Liver (tissue), 9 donors: Measurements from ENCODE around the gene EXOC7. TPM values are rescaled to one million over a fixed set of nuclear protein-coding genes. Genes with fewer than 3 reads are reported as not detected.

ENCODE experiments used
- DNase-seq: peaks from one replicate; pipeline ENCODE4 v3.0.0-alpha.2; 2017; ENCODE audit warnings: low spot score
- H3K27ac ChIP-seq, 2 donors: one replicate each; pipeline ENCODE4 v1.7.0; 2013; ENCODE audit warnings: inconsistent platforms in 2 of 2, low read length in 2 of 2, control low read depth in 1 of 2, low read depth in 1 of 2, mild to moderate bottlenecking in 1 of 2
- H3K27me3 ChIP-seq, 4 donors: one replicate each; pipeline versions ENCODE4 v1.6.1 to v1.7.0; 2013; ENCODE audit warnings: low read length in 3 of 4, inconsistent platforms in 1 of 4, mild to moderate bottlenecking in 1 of 4, moderate library complexity in 1 of 4; ENCODE audit not compliant: control insufficient read depth in 4 of 4, insufficient read depth in 4 of 4
- H3K36me3 ChIP-seq, 4 donors: one replicate each; pipeline versions ENCODE4 v1.6.1 to v1.7.0; 2013; ENCODE audit warnings: low read length in 3 of 4, mild to moderate bottlenecking in 3 of 4, low read depth in 1 of 4, moderate library complexity in 1 of 4; ENCODE audit not compliant: control insufficient read depth in 4 of 4, insufficient read depth in 3 of 4
- H3K4me1 ChIP-seq, 4 donors: one replicate each; pipeline versions ENCODE4 v1.6.1 to v1.7.0; 2013; ENCODE audit warnings: low read length in 3 of 4, mild to moderate bottlenecking in 3 of 4, moderate library complexity in 1 of 4; ENCODE audit not compliant: control insufficient read depth in 4 of 4, insufficient read depth in 4 of 4
- H3K4me3 ChIP-seq, 3 donors: one replicate each; pipeline versions ENCODE4 v1.6.1 to v1.7.0; 2013; ENCODE audit warnings: low read length in 3 of 3, control low read depth in 1 of 3, low read depth in 1 of 3, mild to moderate bottlenecking in 1 of 3
- H3K9ac ChIP-seq, 2 donors: one replicate each; pipeline ENCODE4 v1.7.0; 2013; ENCODE audit warnings: low read length in 2 of 2, mild to moderate bottlenecking in 2 of 2, moderate library complexity in 2 of 2, control low read depth in 1 of 2, low read depth in 1 of 2
- H3K9me3 ChIP-seq, 4 donors: one replicate each; pipeline versions ENCODE4 v1.6.1 to v1.7.0; 2013; ENCODE audit warnings: low read length in 3 of 4; ENCODE audit not compliant: control insufficient read depth in 4 of 4
- ATF3 ChIP-seq: IDR thresholded peaks from 2 replicates; pipeline ENCODE4 v1.6.1; 2016; ENCODE audit warnings: antibody characterized with exemption
- CTCF ChIP-seq: fragments of 150-350 bp; IDR thresholded peaks from 2 replicates; pipeline ENCODE4 v1.5.1; 2017; ENCODE audit warnings: improper control_type of control experiment, low read depth, low read length; ENCODE audit not compliant: missing input control
- EGR1 ChIP-seq, 2 donors: IDR thresholded peaks; 2 replicates each; pipeline ENCODE4 v1.6.1; 2016 to 2018; ENCODE audit warnings: antibody characterized with exemption in 2 of 2, low read depth in 2 of 2
- FOXA1 ChIP-seq: IDR thresholded peaks from 2 replicates; pipeline ENCODE4 v1.6.1; 2016; ENCODE audit warnings: antibody characterized with exemption
- FOXA2 ChIP-seq: IDR thresholded peaks from 2 replicates; pipeline ENCODE4 v1.6.1; 2016; ENCODE audit warnings: antibody characterized with exemption
- GABPA ChIP-seq, 2 donors: IDR thresholded peaks in 1 of 2; conservative IDR thresholded peaks in 1 of 2; 2 replicates each; pipeline ENCODE4 v1.6.1; 2016; ENCODE audit warnings: antibody characterized with exemption in 2 of 2, mild to moderate bottlenecking in 1 of 2, moderate library complexity in 1 of 2
- HNF4A ChIP-seq, 2 donors: conservative IDR thresholded peaks; 2 replicates each; pipeline ENCODE4 v1.6.1; 2016; ENCODE audit warnings: antibody characterized with exemption in 2 of 2, mild to moderate bottlenecking in 2 of 2
- HNF4G ChIP-seq: IDR thresholded peaks from 2 replicates; pipeline ENCODE4 v1.6.1; 2016; ENCODE audit warnings: antibody characterized with exemption
- JUND ChIP-seq, 2 donors: IDR thresholded peaks; 2 replicates each; pipeline ENCODE4 v1.6.1; 2016; ENCODE audit warnings: antibody characterized with exemption in 2 of 2
- MAX ChIP-seq: IDR thresholded peaks from 2 replicates; pipeline ENCODE4 v1.6.1; 2016; ENCODE audit warnings: antibody characterized with exemption
- NR2F2 ChIP-seq: IDR thresholded peaks from 2 replicates; pipeline ENCODE4 v1.6.1; 2016; ENCODE audit warnings: antibody characterized with exemption
- RAD21 ChIP-seq, 2 donors: IDR thresholded peaks; 2 replicates each; pipeline ENCODE4 v1.6.1; 2016; ENCODE audit warnings: antibody characterized with exemption in 2 of 2, mild to moderate bottlenecking in 2 of 2
- REST ChIP-seq: IDR thresholded peaks from 2 replicates; pipeline ENCODE4 v1.6.1; 2016; ENCODE audit warnings: antibody characterized with exemption, mild to moderate bottlenecking
- RXRA ChIP-seq, 2 donors: IDR thresholded peaks; 2 replicates each; pipeline ENCODE4 v1.6.1; 2017 to 2018; ENCODE audit warnings: antibody characterized with exemption in 2 of 2, mild to moderate bottlenecking in 1 of 2
- SP1 ChIP-seq: IDR thresholded peaks from 2 replicates; pipeline ENCODE4 v1.6.1; 2018; ENCODE audit warnings: antibody characterized with exemption, mild to moderate bottlenecking
- TAF1 ChIP-seq: conservative IDR thresholded peaks from 2 replicates; pipeline ENCODE4 v1.6.1; 2016; ENCODE audit warnings: antibody characterized with exemption, mild to moderate bottlenecking
- YY1 ChIP-seq: IDR thresholded peaks from 2 replicates; pipeline ENCODE4 v1.6.1; 2016; ENCODE audit warnings: antibody characterized with exemption, mild to moderate bottlenecking
- ZBTB33 ChIP-seq: IDR thresholded peaks from 2 replicates; pipeline ENCODE4 v1.6.1; 2016; ENCODE audit warnings: antibody characterized with exemption
- WGBS: extraction: QIAGEN DNeasy Blood & Tissue Kit; methylation state at CpG from one replicate; pipeline ENCODE4 v1.1.7; 2013; 5-methylcytosine and 5-hydroxymethylcytosine counted together
- polyA plus RNA-seq, 2 donors: library from polyadenylated mRNA; stranded (reverse) in 1 of 2; unstranded in 1 of 2; fragments of 200-250 nt in 1 of 2; fragments of >200 nt in 1 of 2; fragmentation: Nextera tagmentation in 1 of 2; extraction: Ambion mirVana in 1 of 2; gene quantifications; one replicate each; pipeline versions ENCODE4 v1.2.1 to v1.2.3, GENCODE V29; 2013 to 2015
- total RNA-seq, 2 donors: library from RNA; depleted of rRNA; stranded (reverse); fragments of >200 nt; gene quantifications; one replicate each; pipeline ENCODE4 v1.2.3, GENCODE V29; 2014
- donor health status: healthy.
- donor health status: healthy.
- donor health status: healthy.
- donor health status: healthy.
- donor health status: healthy.

The EXOC7 gene
- total and polyA plus RNA-seq, 4 donors, result 28.0 to 64.8 (median 38.2) TPM

GRCh38 chr17:76151896-76152454 lies 48.4 kb upstream of the EXOC7 start:
- H3K9me3 ChIP-seq, result no peaks in the 10 kb centered on the region
- no peaks in the 10 kb centered on the region for H3K27me3 ChIP-seq
- peaks cover 0 to 13% (median 11%) of the 10 kb centered on the region in 4 donors for H3K4me1 ChIP-seq
- no peak for TF ChIP-seq MAX
- TF ChIP-seq RXRA (IDR thresholded peaks at IDR 0.05), result no peak
- TF ChIP-seq FOXA2, result no peak
- no peak for TF ChIP-seq CTCF
- no peak for TF ChIP-seq EGR1 (IDR thresholded peaks at IDR 0.05; ENCODE audit: low read depth in 2 of 2)
- no peak for TF ChIP-seq RAD21 (IDR thresholded peaks at IDR 0.05)
- TF ChIP-seq NR2F2, result no peak
- no peak for TF ChIP-seq HNF4A (conservative IDR thresholded peaks at IDR 0.05)
- TF ChIP-seq JUND (IDR thresholded peaks at IDR 0.05), result no peak
- no peak for TF ChIP-seq ATF3
- TF ChIP-seq ZBTB33, result no peak
- no peak for TF ChIP-seq FOXA1
- TF ChIP-seq YY1, result no peak
- no peak for TF ChIP-seq GABPA (IDR thresholded peaks at IDR 0.05 in 1 of 2, conservative IDR thresholded peaks at IDR 0.05 in 1 of 2)
- no peak for TF ChIP-seq HNF4G
- TF ChIP-seq REST, result no peak
- no peak for TF ChIP-seq SP1
- no peak for TF ChIP-seq TAF1
- peak; percentile 30 for DNase-seq
- no peak overlapping the region for H3K27ac ChIP-seq
- H3K9ac ChIP-seq, result no peak overlapping the region
- H3K4me3 ChIP-seq, result no peak overlapping the region
- WGBS, result 96% methylated on average over 8 of the region's 8 CpGs
- H3K36me3 ChIP-seq, result no peaks in the 10 kb centered on the region
